Parathyroid adenoma (tissue), 2 donors: ENCODE results near the gene GCK.
A peak's percentile ranks its signal among the peaks of the same experiment; 100 is the strongest.

ENCODE experiments used
- H2AFZ ChIP-seq: fragments of 300-600 bp; sonication (generic); one replicate; pipeline ENCODE4 v1.7.0; 2017; ENCODE audit warnings: antibody characterized with exemption, mild to moderate bottlenecking
- H3K27ac ChIP-seq: fragments of 300-600 bp; sonication (generic); one replicate; pipeline ENCODE4 v1.7.0; 2017
- H3K27me3 ChIP-seq: fragments of 300-600 bp; sonication (generic); one replicate; pipeline ENCODE4 v1.7.0; 2017; ENCODE audit warnings: low read length; ENCODE audit not compliant: control insufficient read depth, insufficient read depth
- H3K36me3 ChIP-seq: fragments of 300-600 bp; sonication (generic); one replicate; pipeline ENCODE4 v1.7.0; 2017; ENCODE audit warnings: low read length; ENCODE audit not compliant: control insufficient read depth, insufficient read depth
- H3K4me1 ChIP-seq: fragments of 300-600 bp; sonication (generic); one replicate; pipeline ENCODE4 v1.7.0; 2017; ENCODE audit warnings: control low read depth
- H3K4me2 ChIP-seq: fragments of 300-600 bp; sonication (generic); one replicate; pipeline ENCODE4 v1.7.0; 2017; ENCODE audit warnings: low read length
- H3K4me3 ChIP-seq: fragments of 300-600 bp; sonication (generic); one replicate; pipeline ENCODE4 v1.7.0; 2017; ENCODE audit warnings: low read depth, low read length
- H3K79me2 ChIP-seq: fragments of 300-600 bp; sonication (generic); one replicate; pipeline ENCODE4 v1.7.0; 2017; ENCODE audit warnings: control low read depth
- H3K9ac ChIP-seq: fragments of 300-600 bp; sonication (generic); one replicate; pipeline ENCODE4 v1.7.0; 2017; ENCODE audit warnings: mild to moderate bottlenecking
- H3K9me3 ChIP-seq: fragments of 300-600 bp; sonication (generic); one replicate; pipeline ENCODE4 v1.7.0; 2017; ENCODE audit warnings: low read length; ENCODE audit not compliant: control insufficient read depth
- CTCF ChIP-seq: fragments of 300-600 bp; sonication (generic); IDR thresholded peaks from one replicate; pipeline ENCODE4 v1.7.0; 2017; ENCODE audit warnings: antibody characterized with exemption, mild to moderate bottlenecking
- donor health status: primary hyperparathyroidism.

The GCK gene

GRCh38 chr7:44106311-44107065 lies 82.8 kb downstream of the GCK start:
- Histone ChIP-seq H3K4me2 (no peak overlapping the region), H3K79me2 (no peaks in the 10 kb centered on the region), H2AFZ (no peak overlapping the region), H3K9ac (no peak overlapping the region), H3K36me3 (no peaks in the 10 kb centered on the region), H3K9me3 (no peaks in the 10 kb centered on the region), H3K27ac (no peak overlapping the region), H3K4me3 (no peak overlapping the region), H3K4me1 (no peaks in the 10 kb centered on the region), H3K27me3 (no peaks in the 10 kb centered on the region)
- no peak for TF ChIP-seq CTCF

GRCh38 chr7:44105832-44106231 lies 83.4 kb downstream of the GCK start:
- no peak overlapping the region for H2AFZ ChIP-seq
- H3K27ac ChIP-seq: no peak overlapping the region
- H3K36me3 ChIP-seq: no peaks in the 10 kb centered on the region
- no peak overlapping the region for H3K4me2 ChIP-seq
- TF ChIP-seq CTCF: no peak
- H3K9ac ChIP-seq: no peak overlapping the region
- H3K9me3 ChIP-seq: no peaks in the 10 kb centered on the region
- no peak overlapping the region for H3K4me3 ChIP-seq
- H3K79me2 ChIP-seq: no peaks in the 10 kb centered on the region
- no peaks in the 10 kb centered on the region for H3K27me3 ChIP-seq
- no peaks in the 10 kb centered on the region for H3K4me1 ChIP-seq

- no peak overlapping the region for H3K27ac ChIP-seq
Measured at GRCh38 chr7:44104860-44105771, 84.1 kb downstream of the GCK start.

GRCh38 chr7:44103923-44104859 lies 85.0 kb downstream of the GCK start, which contains the start of gene AEBP1:
Gene AEBP1 (plus strand): TSS chr7:44104345. CDS start chr7:44104666, 321 bp downstream.
- Histone ChIP-seq H3K4me2 (peak within 1 kb of the TSS; percentile 63), H2AFZ (peak within 1 kb of the TSS; percentile 67), H3K79me2 (no peaks in the 10 kb centered on the region), H3K27ac (no peak within 1 kb of the TSS), H3K9me3 (no peaks in the 10 kb centered on the region), H3K27me3 (no peaks in the 10 kb centered on the region), H3K4me3 (peak within 1 kb of the TSS; percentile 37), H3K36me3 (no peaks in the 10 kb centered on the region), H3K4me1 (no peaks in the 10 kb centered on the region), H3K9ac (no peak within 1 kb of the TSS)
- no peak for TF ChIP-seq CTCF

More at GRCh38 chr7:44104860-44105771, 84.1 kb downstream of the GCK start:
- no peak overlapping the region for H2AFZ ChIP-seq
- H3K27me3 ChIP-seq: no peaks in the 10 kb centered on the region
- TF ChIP-seq CTCF: no peak
- no peak overlapping the region for H3K9ac ChIP-seq
- no peaks in the 10 kb centered on the region for H3K79me2 ChIP-seq
- H3K4me2 ChIP-seq: peak overlapping the region; percentile 63
- H3K4me3 ChIP-seq: peak overlapping the region; percentile 37
- no peaks in the 10 kb centered on the region for H3K4me1 ChIP-seq
- H3K36me3 ChIP-seq: no peaks in the 10 kb centered on the region
- no peaks in the 10 kb centered on the region for H3K9me3 ChIP-seq
